Neuronal stem cell (in vitro differentiated cells): Measurements from ENCODE around the gene FAM124A.

Source experiments
- DNase-seq: peaks from one replicate; pipeline ENCODE4 v3.0.0-alpha.2; 2013; ENCODE audit warnings: low spot score
- H2AFZ ChIP-seq: one replicate; pipeline ENCODE4 v1.6.1; 2013; ENCODE audit warnings: mild to moderate bottlenecking, low read length, inconsistent platforms
- H2AK5ac ChIP-seq: 2 replicates; pipeline ENCODE4 v1.6.1; 2013; ENCODE audit warnings: low read depth, mild to moderate bottlenecking, inconsistent platforms, low read length, moderate library complexity, mixed read lengths
- H2BK120ac ChIP-seq: 2 replicates; pipeline ENCODE4 v1.6.1; 2013; ENCODE audit warnings: low read depth, mild to moderate bottlenecking, inconsistent platforms, low read length, moderate library complexity, mixed read lengths
- H2BK12ac ChIP-seq: one replicate; pipeline ENCODE4 v1.6.1; 2013; ENCODE audit warnings: low read length, inconsistent platforms
- H2BK15ac ChIP-seq: 2 replicates; pipeline ENCODE4 v1.6.1; 2013; ENCODE audit warnings: mild to moderate bottlenecking, low read length, inconsistent platforms, mixed read lengths
- H2BK5ac ChIP-seq: one replicate; pipeline ENCODE4 v1.6.1; 2013; ENCODE audit warnings: inconsistent platforms, mild to moderate bottlenecking, low read length, moderate library complexity
- H3K14ac ChIP-seq: one replicate; pipeline ENCODE4 v1.6.1; 2013; ENCODE audit warnings: low read length, inconsistent platforms
- H3K18ac ChIP-seq: 2 replicates; pipeline ENCODE4 v1.6.1; 2013; ENCODE audit warnings: low read length, inconsistent platforms
- H3K23ac ChIP-seq: 2 replicates; pipeline ENCODE4 v1.6.1; 2013; ENCODE audit warnings: low read depth, mild to moderate bottlenecking, mixed read lengths, low read length, inconsistent platforms; ENCODE audit not compliant: poor library complexity
- H3K27ac ChIP-seq: replicated peaks from 3 replicates; pipeline ENCODE4 v1.5.1; 2013; ENCODE audit warnings: low read length, inconsistent platforms
- H3K27me3 ChIP-seq, 3 experiments: 2 replicates each; pipeline ENCODE4 v1.6.1; 2013; ENCODE audit warnings: low read length in 3 of 3, mild to moderate bottlenecking in 2 of 3, inconsistent platforms in 1 of 3, low read depth in 1 of 3, mixed read lengths in 1 of 3, moderate library complexity in 1 of 3; ENCODE audit not compliant: control insufficient read depth in 3 of 3, insufficient read depth in 3 of 3
- H3K36me3 ChIP-seq, 2 donors: replicated peaks in 1 of 2; 2 replicates each; pipeline ENCODE4 v1.6.1; 2013; ENCODE audit warnings: low read length in 2 of 2; ENCODE audit not compliant: control insufficient read depth in 2 of 2, insufficient read depth in 2 of 2
- H3K4ac ChIP-seq: 2 replicates; pipeline ENCODE4 v1.6.1; 2013; ENCODE audit warnings: inconsistent platforms, mild to moderate bottlenecking, low read length, moderate library complexity
- H3K4me1 ChIP-seq, 2 donors: 1 replicate in 1 of 2; 2 replicates in 1 of 2; pipeline ENCODE4 v1.6.1; 2013; ENCODE audit warnings: low read length in 2 of 2, low read depth in 1 of 2; ENCODE audit not compliant: control insufficient read depth in 2 of 2, insufficient read depth in 1 of 2
- H3K4me2 ChIP-seq: one replicate; pipeline ENCODE4 v1.6.1; 2013; ENCODE audit warnings: mild to moderate bottlenecking, low read length, inconsistent platforms; ENCODE audit not compliant: insufficient read depth, poor library complexity, severe bottlenecking
- H3K4me3 ChIP-seq, 2 donors: 2 replicates each; pipeline ENCODE4 v1.5.1; 2013; ENCODE audit warnings: low read length in 2 of 2, mild to moderate bottlenecking in 2 of 2, inconsistent platforms in 1 of 2, moderate library complexity in 1 of 2
- H3K79me1 ChIP-seq: one replicate; pipeline ENCODE4 v1.6.1; 2013; ENCODE audit warnings: low read depth, mild to moderate bottlenecking, inconsistent platforms, low read length, moderate library complexity
- H3K9ac ChIP-seq: one replicate; pipeline ENCODE4 v1.6.1; 2013; ENCODE audit warnings: mild to moderate bottlenecking, low read depth, low read length, inconsistent platforms; ENCODE audit not compliant: poor library complexity
- H3K9me3 ChIP-seq, 2 donors: replicated peaks in 1 of 2; 2 replicates each; pipeline versions ENCODE3 to v1.6.1; 2013; ENCODE audit warnings: low read length in 2 of 2, mild to moderate bottlenecking in 2 of 2, inconsistent platforms in 1 of 2, low read depth in 1 of 2, mixed read lengths in 1 of 2, moderate library complexity in 1 of 2; ENCODE audit not compliant: control insufficient read depth in 2 of 2, insufficient read depth in 1 of 2
- H4K8ac ChIP-seq: one replicate; pipeline ENCODE4 v1.6.1; 2013; ENCODE audit warnings: low read depth, mild to moderate bottlenecking, inconsistent platforms, low read length, moderate library complexity
- H4K91ac ChIP-seq: one replicate; pipeline ENCODE4 v1.6.1; 2013; ENCODE audit warnings: low read length, low read depth, mild to moderate bottlenecking, inconsistent platforms; ENCODE audit not compliant: poor library complexity
- WGBS, 2 donors: extraction: QIAGEN DNeasy Blood & Tissue Kit; methylation state at CpG; one replicate each; pipeline ENCODE4 v1.1.7; 2013; ENCODE audit warnings: missing lambda C conversion rate in 2 of 2, mixed read lengths in 1 of 2; ENCODE audit not compliant: insufficient read length in 2 of 2, insufficient replicate concordance in 1 of 2; ENCODE audit errors: extremely low coverage in 2 of 2; 5-methylcytosine and 5-hydroxymethylcytosine counted together

The FAM124A gene

GRCh38 chr13:51232328-51232727, 10.1 kb downstream of the FAM124A start:
- Histone ChIP-seq H3K4me3 (no peak overlapping the region), H3K14ac (no peak overlapping the region), H2BK120ac (no peak overlapping the region), H3K27me3 (no peaks in the 10 kb centered on the region), H2BK15ac (no peak overlapping the region), H3K36me3 (peaks cover 0 to 4% of the 10 kb centered on the region in 2 donors), H3K9ac (no peak overlapping the region), H3K27ac (no peak overlapping the region), H3K4me1 (peaks cover 0 to 9% of the 10 kb centered on the region in 2 donors), H3K9me3 (peaks cover 0 to 4% of the 10 kb centered on the region in 2 donors), H2BK12ac (no peak overlapping the region), H2AFZ (no peak overlapping the region), H2BK5ac (no peak overlapping the region), H3K18ac (no peak overlapping the region), H4K8ac (no peak overlapping the region), H3K23ac (no peak overlapping the region), H4K91ac (no peak overlapping the region), H3K79me1 (no peaks in the 10 kb centered on the region), H3K4me2 (no peak overlapping the region), H3K4ac (no peak overlapping the region), H2AK5ac (no peak overlapping the region)
- no peak for DNase-seq

GRCh38 chr13:51233117-51233826, 11.1 kb downstream of the FAM124A start:
- H3K36me3 ChIP-seq, result peaks cover 0 to 4% of the 10 kb centered on the region in 2 donors
- H3K4ac ChIP-seq, result no peak overlapping the region
- no peaks in the 10 kb centered on the region for H3K79me1 ChIP-seq
- no peak overlapping the region for H2BK5ac ChIP-seq
- no peak for DNase-seq
- H2BK15ac ChIP-seq, result no peak overlapping the region
- H3K9me3 ChIP-seq, result peaks cover 0 to 4% of the 10 kb centered on the region in 2 donors
- H4K8ac ChIP-seq, result no peak overlapping the region
- no peak overlapping the region for H2BK120ac ChIP-seq
- no peak overlapping the region for H3K18ac ChIP-seq
- no peak overlapping the region for H4K91ac ChIP-seq
- H3K14ac ChIP-seq, result no peak overlapping the region
- peaks cover 0 to 9% of the 10 kb centered on the region in 2 donors for H3K4me1 ChIP-seq
- H2BK12ac ChIP-seq, result no peak overlapping the region
- H3K27ac ChIP-seq, result no peak overlapping the region
- no peak overlapping the region for H3K9ac ChIP-seq
- no peak overlapping the region for H3K4me3 ChIP-seq
- H3K4me2 ChIP-seq, result no peak overlapping the region
- H2AFZ ChIP-seq, result no peak overlapping the region
- H3K27me3 ChIP-seq, result no peaks in the 10 kb centered on the region
- no peak overlapping the region for H2AK5ac ChIP-seq
- no peak overlapping the region for H3K23ac ChIP-seq
- no CpG with 5 or more reads among the region's 9 CpGs for WGBS, 2 donors

- Histone ChIP-seq H2AFZ (no peak overlapping the region), H3K27me3 (no peaks in the 10 kb centered on the region), H2BK120ac (no peak overlapping the region), H3K14ac (no peak overlapping the region), H3K4me3 (no peak overlapping the region), H3K4me1 (peaks cover 0 to 7% of the 10 kb centered on the region in 2 donors), H3K36me3 (peaks cover 0 to 4% of the 10 kb centered on the region in 2 donors), H3K79me1 (no peaks in the 10 kb centered on the region), H2AK5ac (no peak overlapping the region), H2BK15ac (no peak overlapping the region), H4K91ac (no peak overlapping the region), H3K9ac (no peak overlapping the region), H3K18ac (peak overlapping the region; percentile 55), H2BK12ac (no peak overlapping the region), H3K23ac (no peak overlapping the region), H4K8ac (no peak overlapping the region), H3K9me3 (peaks cover 0 to 4% of the 10 kb centered on the region in 2 donors), H3K4ac (no peak overlapping the region), H3K27ac (no peak overlapping the region), H2BK5ac (no peak overlapping the region), H3K4me2 (no peak overlapping the region)
- DNase-seq, result no peak
- no CpG with 5 or more reads among the region's 10 CpGs for WGBS, 2 donors
Observed at GRCh38 chr13:51234676-51235075, 12.5 kb downstream of the FAM124A start.

- no peak overlapping the region for H3K18ac ChIP-seq
- H2BK120ac ChIP-seq, result no peak overlapping the region
- H2AK5ac ChIP-seq, result no peak overlapping the region
- no peak overlapping the region for H2BK12ac ChIP-seq
- no peak overlapping the region for H3K4ac ChIP-seq
- no peak overlapping the region for H3K4me2 ChIP-seq
- H4K8ac ChIP-seq, result no peak overlapping the region
- peaks cover 0 to 4% of the 10 kb centered on the region in 2 donors for H3K9me3 ChIP-seq
- DNase-seq, result no peak
- H3K4me3 ChIP-seq, result no peak overlapping the region
- no peak overlapping the region for H2BK5ac ChIP-seq
- no peaks in the 10 kb centered on the region for H3K79me1 ChIP-seq
- peaks cover 0 to 7% of the 10 kb centered on the region in 2 donors for H3K4me1 ChIP-seq
- H3K14ac ChIP-seq, result no peak overlapping the region
- H3K9ac ChIP-seq, result no peak overlapping the region
- no peak overlapping the region for H4K91ac ChIP-seq
- no peak overlapping the region for H2BK15ac ChIP-seq
- H3K23ac ChIP-seq, result no peak overlapping the region
- no peak overlapping the region for H3K27ac ChIP-seq
- H3K36me3 ChIP-seq, result peaks cover 0 to 4% of the 10 kb centered on the region in 2 donors
- no peaks in the 10 kb centered on the region for H3K27me3 ChIP-seq
- H2AFZ ChIP-seq, result no peak overlapping the region
- WGBS, 2 donors, result no CpG with 5 or more reads among the region's 2 CpGs
Observed at GRCh38 chr13:51235186-51235585, 13.0 kb downstream of the FAM124A start.
